HG03159 (cell line): ENCODE results near the gene VGLL3.

Source experiments
- ATAC-seq: cut with Tn5 transposase; IDR thresholded peaks from one replicate; pipeline ENCODE4 v1.9.1; 2021; ENCODE audit warnings: mild to moderate bottlenecking, moderate library complexity; ENCODE audit not compliant: unreplicated experiment

VGLL3 gene

DNA sequence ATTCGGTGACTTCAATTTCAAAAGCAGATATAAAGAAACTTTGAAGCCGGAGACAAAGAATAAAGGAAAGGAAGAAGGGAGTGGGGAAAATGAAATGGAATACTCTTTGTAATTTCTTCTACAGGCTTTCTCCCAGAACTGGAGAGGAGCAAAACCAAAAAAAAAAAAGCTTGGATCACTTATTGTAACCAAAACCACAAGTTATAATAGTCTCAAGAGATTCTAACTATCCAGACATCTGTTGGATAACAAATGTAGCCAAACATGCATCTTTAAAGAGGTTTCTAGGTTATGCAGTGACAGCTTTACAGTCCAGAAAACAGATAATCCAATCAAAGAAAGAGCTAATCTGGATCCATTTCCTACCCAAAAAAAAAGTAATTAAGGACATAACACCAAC is 36.2 kb downstream of the VGLL3 start:
- no peak for ATAC-seq

- no peak for ATAC-seq
These were observed 36.7 kb downstream of the VGLL3 start for GRCh38 chr3:86954226-86954625.

DNA sequence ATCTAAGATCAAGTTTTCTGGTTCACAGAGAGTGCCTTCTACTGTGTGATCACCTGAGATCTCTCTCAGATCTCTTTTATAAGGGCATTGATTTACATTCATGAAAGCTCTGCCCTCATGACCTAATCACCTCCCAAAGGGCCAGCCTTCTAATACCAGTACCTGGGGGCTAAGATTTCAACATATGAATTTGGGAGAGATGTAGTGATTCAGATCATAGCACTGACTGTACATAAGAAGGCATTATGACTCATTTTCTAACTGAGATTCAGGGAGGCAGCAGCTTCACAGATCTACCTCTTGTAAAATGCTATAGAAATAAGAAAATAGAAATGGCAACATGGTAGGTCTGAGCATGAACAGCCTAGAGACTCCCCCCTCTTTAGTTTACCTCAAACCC is 39.6 kb downstream of the VGLL3 start:
- ATAC-seq = no peak

DNA sequence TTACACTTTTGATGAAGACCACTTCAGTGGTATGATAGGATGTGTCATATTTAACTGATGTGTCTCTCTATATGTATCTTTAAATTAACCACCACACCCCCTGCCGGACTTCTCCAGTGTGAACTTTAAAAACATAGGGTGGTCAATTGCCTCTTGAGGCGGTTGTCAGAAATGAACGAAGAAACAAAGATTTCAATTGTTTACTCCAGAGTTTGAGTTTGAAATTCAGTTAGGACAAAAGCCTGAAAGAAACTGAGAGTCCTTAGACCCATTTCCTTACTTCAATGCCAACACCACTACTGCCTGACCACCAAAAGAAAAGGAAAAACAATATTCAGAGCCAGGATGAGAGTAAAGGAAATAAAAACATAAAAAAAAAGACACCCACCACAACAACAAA is 40.2 kb downstream of the VGLL3 start:
- no peak for ATAC-seq

- no peak for ATAC-seq
These were observed 41.1 kb downstream of the VGLL3 start for GRCh38 chr3:86949850-86950249.

DNA sequence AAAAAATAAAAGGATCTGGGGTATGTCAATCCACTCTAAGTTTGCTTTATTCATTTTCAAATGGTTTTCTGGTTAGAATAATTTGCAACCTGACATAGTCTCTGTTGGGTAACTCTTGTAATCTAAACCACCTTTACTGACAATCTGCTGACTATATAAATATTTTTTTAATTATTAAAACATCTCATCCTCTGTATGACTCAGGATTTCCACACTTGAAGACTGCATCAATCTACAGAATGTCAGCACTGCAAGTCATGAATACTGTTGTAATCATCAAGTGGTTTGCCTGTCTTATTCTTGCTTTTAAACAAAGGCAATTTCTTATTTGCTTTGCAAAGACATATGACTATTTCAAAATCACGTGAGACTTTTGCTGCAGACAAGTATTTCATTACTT is 42.1 kb downstream of the VGLL3 start:
- no peak for ATAC-seq

GRCh38 chr3:86942206-86942605 is 48.7 kb downstream of the VGLL3 start:
- no peak for ATAC-seq

- ATAC-seq = no peak
These were observed 52.4 kb downstream of the VGLL3 start for GRCh38 chr3:86938416-86939105.

- ATAC-seq = no peak
These were observed 53.6 kb downstream of the VGLL3 start for GRCh38 chr3:86937306-86937791.

- ATAC-seq = no peak
These were observed 56.1 kb downstream of the VGLL3 start for GRCh38 chr3:86934851-86935250.

DNA sequence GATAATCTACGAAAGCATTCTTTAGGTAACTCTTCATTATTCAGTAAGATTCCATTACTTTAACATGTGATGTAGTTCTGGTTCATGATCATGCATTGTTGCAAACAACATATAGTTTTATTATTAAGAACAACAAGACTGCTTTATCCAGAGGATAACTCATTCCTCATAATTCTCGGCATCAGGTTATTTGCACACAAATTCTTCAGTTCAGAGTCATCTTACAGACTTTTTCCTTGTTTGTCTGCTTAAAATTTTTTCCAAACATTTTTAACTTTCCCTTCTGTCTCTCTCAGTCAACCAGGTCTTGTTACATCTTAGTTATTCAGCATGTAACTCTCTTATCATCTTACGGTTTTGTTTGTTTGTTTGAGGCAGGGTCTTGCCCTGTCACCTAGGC is 60.1 kb downstream of the VGLL3 start:
- no peak for ATAC-seq

DNA sequence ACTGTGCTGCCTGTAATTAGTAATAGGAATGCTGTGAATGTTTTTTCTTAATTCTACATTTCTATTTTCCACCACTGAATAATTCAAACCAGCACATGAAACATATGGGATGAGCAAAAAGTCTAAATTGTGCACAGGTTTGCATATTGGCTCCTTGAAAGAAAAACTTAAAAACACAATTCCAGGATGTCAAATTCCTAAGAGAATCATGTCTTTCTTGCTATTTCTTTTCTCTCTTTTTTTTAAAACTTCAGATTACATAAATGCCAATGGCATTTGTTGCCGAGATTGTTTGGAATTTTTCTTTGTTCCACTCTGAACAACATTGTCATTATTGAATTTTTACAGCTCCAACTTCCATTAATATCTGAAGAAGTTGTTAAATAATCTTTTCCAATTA is 60.8 kb downstream of the VGLL3 start:
- ATAC-seq = no peak

GRCh38 chr3:86929046-86929445 is 61.9 kb downstream of the VGLL3 start:
- no peak for ATAC-seq

DNA sequence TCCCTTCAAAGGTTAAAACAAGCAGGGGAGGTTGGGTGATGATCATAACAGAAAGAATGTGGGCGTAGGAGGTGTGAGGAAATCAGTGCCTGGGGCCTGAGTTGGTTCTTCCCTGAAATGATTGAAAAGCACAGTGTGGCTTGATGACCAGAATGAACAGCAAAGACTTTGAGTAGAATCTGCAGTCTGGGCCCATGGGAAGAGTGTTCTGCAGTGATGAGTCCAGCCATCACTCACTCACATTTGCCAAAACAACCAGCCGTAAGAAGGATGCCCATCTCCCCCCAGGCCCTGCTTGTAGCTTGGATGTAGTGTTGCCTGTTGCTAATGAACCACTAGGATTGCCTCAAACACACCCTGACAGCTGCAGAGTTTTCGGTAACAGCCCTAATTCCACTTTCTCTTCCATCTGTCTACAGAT is 67.9 kb downstream of the VGLL3 start:
- ATAC-seq = no peak

GRCh38 chr3:86921971-86922680 is 68.8 kb downstream of the VGLL3 start:
- ATAC-seq = no peak

- ATAC-seq = no peak
These were observed 76.3 kb downstream of the VGLL3 start for GRCh38 chr3:86914670-86915069.

DNA sequence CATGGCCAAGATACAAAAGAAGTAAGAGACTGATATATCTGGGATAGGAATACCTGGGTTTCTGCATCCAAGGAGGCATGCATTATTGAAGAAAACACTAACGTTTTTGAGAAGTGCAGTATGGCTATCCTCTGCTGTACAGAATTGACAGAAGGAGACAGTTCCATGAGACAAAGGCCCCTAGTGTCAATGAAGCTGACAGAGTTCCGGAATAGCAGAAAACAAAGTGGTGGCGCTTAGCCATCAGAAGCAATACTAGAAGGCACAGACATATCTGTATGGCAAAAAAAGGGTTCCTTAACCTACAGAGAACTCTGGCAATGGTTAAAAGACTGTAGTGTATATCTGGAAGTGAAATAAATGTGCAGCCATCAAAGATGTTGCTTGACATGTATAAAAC is 77.8 kb downstream of the VGLL3 start:
- ATAC-seq = no peak

DNA sequence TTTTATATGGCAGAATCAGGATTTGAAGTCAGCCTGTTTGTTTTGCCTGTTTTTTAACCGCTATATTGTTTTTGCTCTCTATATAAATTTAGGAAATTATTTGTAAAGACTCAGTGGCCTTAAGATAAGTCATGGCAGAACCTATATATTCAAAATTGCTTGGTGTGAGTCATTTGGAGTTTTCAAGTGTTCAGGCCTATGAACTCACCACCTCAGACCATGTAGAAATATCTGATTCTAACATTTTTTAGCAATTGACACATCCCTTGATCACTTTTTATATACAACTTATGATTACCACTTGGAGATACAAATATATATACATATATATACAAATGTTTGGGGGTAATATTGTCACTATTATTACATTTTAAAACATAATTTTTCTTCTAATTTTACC is 95.7 kb downstream of the VGLL3 start:
- ATAC-seq = no peak

DNA sequence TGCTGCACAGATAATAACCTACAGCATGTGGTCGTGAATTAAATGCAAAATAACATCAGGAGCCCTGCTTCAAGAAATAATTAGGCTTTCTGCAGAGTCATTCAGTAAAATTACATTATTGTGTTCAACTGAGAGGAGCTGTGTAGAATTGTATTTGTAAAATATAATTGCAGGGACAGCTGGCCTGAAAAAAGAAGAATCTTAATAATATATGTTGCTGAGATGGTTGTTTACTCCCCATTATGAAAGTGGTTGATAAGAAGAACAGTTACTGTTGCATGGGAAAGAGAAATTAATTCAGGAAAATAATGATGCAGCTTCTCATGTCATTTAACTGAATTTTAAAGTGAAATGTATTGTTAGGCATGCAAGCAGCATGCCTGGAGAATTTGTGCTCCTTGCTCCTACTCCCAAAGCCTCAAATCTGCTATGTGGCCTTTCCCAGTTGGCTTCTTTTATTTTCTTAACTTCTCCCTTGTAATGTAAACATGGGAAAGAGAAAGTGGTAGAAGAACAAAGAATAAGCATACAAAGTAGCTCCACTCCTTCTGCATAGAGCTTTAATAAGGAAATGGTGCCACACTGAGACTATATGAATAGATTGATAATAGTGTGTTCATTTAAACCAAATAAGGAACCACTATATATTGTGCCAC is 100.1 kb downstream of the VGLL3 start:
- no peak for ATAC-seq
